ENCODE results near the gene ERC1.
"Not testable (repeated sequence)": the region's sequence is repeated elsewhere in the genome, so short reads cannot be mapped to it uniquely, and the experiment has no call there.

ERC1 gene

DNA sequence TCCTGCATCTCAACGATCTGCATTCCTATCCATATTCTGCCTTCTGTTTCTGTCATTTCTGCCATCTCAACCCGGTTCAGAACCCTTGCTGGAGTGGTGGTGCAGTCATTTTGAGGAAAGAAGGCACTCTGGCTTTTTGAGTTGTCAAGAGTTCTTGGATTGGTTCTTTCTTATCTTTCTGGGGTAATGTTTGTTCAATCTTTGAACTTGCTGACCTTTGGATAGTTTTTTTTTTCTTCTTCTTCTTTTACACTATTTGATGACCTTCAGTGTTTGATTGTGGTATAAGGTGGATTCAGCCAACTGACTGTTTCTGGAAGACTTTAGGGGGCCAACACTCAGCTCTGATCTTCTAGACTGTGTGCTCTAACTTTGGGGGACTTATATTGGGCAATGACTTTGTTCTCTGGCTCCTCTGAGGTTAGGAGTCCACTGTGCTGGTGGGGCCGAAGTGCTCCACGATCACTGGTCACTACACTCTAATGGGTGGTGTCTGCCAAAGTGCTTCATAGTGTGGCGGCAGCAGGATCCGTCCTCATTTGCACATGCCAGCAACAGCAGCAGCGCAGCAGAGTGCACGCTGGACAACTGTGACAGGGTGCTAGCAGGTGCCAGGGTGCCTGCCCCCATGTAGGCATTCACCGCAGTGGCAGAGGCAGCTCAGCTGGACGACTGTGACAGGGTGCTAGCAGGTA is 347.6 kb downstream of the ERC1 start:
- DNase-seq, result no peak

DNA sequence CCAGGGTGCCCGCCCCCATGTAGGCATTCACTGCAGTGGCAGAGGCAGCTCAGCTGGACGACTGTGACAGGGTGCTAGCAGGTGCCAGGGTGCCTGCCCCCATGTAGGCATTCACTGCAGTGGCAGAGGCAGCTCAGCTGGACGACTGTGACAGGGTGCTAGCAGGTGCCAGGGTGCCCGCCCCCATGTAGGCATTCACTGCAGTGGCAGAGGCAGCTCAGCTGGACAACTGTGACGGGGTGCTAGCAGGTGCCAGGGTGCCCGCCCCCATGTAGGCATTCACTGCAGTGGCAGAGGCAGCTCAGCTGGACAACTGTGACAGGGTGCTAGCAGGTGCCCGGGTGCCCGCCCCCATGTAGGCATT is 348.1 kb downstream of the ERC1 start:
- DNase-seq, result not testable (repeated sequence)

DNA sequence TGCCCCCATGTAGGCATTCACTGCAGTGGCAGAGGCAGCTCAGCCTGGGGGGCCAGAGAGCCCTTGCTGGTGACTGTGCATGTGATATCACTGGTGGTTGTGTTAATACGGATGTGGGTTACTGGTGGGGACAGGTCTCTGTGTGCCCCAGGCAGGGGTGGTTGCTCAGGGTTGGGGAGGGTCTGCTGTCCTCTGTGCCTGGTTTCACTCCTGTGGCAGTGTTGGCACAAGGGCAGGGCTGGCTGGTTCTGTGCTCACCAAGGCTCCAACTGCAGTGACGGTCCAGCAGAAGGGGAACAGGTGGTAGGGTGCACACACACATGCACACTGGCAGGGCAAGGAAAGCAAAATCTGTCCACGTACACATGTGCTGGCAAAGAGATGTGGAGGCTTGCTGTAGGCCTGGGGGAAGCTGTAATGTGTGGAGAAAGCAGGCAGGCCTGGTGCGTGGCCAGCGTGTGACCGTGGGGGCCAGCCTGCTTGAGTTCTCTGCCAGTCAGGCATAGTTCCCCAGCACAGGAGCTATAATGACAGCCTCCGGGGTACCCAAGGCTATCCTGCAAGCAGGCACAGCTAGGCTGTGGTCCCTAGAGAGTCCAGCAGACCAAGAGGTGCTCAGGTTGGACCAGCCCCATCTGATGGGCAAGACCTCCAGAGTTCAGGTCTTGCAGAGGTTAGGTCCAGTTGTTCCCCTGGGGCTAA is 348.7 kb downstream of the ERC1 start:
- no peak for DNase-seq

DNA sequence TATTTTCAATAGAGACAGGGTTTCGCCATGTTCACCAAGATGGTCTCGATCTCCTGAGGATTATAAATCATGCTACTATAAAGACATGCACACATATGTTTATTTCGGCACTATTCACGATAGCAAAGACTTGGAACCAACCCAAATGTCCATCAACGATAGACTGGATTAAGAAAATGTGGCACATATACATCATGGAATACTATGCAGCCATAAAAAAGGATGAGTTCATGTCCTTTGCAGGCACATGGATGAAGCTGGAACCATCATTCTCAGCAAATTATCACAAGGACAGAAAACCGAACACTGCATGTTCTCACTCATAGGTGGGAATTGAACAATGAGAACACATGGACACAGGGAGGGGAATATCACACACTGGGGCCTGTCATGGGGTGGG is 350.2 kb downstream of the ERC1 start:
- not testable (repeated sequence) for DNase-seq

DNA sequence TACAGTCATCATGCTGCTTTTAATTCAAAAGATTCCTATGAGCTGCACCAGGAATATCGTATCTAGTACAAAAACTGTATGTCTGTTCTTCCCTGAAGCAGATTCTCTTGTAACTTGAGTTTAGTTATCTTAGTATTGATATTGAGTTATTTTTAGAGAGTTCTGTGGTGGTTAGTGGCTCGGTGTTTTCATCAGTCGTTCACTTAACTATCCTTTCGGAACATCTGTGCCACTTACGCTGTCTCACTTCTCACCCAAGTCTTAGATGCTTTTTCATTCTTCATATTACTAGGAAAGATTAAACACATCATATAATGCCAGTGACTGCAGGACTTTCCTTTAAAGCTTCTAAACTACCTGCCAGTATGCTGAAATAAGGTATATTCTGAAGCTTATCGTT is 352.4 kb downstream of the ERC1 start:
- no peak for DNase-seq

DNA sequence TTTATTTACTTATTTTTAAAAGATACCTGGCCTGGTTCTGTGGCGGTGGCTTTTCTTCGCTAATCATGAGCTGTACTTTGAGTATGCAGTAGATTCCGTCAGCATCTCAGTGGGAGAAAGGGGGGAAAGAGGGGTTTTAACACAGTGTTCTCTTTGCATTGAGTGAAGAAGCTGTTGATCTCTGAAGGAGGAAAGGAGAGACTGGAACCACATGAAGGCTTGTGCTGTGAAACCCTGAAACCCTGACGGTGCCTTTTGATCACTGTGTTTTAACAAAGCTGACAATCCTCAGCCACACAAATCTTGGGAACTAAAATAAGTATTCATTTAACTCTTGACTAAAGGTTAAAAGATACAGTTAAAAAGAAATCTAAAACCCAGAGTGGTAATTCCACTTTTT is 353.2 kb downstream of the ERC1 start:
- DNase-seq, result no peak

DNA sequence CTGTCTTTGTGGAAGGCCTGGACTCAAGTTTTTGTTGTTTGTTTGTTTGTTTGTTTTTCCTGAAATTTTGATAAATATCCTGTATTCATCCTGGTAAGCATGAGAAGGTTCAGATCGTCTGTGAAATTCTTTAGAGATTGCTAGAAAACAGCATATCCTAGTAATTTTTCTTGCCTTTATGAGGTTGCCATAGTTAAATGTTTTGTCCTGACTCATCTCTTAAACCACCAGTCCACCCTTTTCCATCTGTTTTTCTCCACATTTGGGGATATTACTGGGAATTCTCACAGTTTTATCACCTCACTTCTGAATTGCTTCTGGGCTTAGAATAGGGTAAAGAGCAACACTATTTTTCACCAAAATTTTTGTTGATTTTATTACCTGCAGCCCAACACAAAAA is 355.1 kb downstream of the ERC1 start:
- no peak for DNase-seq

DNA sequence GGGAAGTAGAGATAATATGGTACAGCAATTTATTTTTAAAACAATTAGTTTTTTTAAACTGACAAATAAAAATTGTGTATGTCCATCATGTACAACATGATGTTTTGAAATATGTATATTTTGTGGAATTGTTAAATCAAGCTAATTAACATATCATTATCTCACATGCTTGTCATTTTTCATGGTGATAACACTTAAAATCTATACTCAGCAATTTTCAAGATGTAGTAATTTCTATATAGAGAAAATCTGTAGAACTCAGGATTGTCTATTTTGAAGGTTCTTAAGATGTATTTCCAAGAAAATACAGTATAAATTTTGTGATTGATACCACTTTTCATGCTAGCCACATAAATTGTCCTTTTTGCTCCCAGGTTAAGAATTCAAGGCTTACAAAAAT is 356.3 kb downstream of the ERC1 start:
- DNase-seq, result no peak

DNA sequence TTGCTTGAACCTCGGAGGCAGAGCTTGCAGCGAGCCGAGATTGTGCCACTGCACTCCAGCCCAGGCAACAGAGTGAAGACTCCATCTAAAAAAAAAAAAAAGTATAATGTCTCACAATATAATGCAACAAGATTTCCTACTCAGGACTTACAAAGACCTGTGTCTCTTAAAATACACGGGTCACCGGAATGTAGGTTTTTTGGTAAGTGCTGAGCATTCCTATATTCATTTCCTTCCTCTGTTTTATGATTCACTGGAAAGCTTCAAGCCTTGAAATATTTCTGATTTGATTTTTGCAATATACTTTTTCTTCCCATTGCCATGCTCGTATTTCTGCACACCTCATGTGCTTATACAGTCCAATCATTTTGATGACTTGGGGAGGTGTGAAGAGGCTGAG is 357.6 kb downstream of the ERC1 start:
- no peak for DNase-seq

DNA sequence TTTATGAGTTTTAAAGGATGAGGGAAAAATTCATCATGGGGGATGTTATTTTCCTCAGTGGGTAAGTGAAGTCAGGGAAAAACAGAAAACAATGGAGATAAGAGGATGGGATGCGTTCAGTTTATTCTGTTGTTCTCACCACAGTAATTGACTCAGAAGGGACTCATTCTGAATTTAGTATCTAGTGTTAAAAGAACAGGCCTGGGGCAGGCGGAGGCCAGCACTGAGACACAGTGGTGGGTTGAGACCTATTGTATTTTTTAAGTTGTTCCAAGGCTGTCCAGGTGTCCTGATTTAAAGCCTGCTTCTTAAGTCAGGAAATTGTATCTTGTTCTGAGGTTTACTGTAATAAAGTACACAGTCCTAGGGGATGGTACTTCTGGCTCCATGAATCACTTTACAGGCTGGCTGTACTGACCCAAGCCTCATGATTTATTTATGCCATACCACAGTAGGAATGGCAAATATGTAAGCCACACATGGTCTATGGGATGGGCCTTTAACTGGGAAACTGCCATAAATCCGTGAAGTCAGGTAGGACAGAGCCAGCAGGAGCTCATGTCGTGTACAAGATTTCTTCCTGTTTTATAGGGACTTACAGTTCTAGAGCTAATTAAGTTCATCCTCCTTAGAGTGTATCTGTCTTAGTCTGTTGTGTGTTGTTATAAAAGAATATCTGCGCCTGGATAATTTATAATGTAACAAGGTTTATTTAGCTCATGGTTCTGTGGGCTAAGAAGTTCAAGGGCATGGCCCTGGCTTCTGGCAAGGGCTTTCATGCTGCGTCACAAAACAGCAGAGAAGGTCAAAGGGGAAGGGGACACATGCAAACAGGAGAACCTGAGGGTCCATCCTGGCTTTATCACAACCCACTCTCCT is 359.3 kb downstream of the ERC1 start:
- DNase-seq, result no peak

DNA sequence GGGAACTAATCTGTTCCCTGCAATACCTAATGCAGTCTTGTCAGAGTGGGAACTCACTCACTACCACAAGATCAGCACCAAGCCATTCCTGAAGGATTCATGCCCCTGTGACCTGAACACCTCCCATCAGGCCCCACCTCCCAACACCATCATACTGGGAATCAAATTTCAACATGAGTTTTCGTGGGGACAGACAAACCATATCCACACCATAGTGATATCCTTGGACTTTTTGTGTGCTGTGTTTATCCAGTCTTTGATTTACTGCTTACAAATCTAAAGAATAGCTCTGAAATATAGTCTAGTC is 359.9 kb downstream of the ERC1 start:
- no peak for DNase-seq

DNA sequence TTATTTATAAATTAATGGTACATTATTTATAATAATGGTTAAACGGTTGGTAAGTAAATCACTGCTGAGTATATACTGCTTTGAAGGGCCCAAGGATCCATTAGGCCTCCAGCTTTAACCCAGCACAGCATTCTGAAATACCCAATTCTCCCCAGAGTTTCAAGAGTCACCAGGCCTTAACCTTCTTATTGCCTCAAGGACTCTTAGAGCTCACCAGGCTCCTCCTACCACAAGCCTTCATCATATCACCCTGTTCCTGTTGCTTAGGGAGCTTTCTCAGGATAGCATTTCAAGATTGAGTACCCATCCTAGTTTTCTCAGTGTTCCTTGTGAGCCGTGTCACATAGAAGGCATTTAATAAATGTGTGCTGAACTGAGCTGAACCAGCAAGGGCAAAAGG is 360.9 kb downstream of the ERC1 start:
- DNase-seq, result no peak

DNA sequence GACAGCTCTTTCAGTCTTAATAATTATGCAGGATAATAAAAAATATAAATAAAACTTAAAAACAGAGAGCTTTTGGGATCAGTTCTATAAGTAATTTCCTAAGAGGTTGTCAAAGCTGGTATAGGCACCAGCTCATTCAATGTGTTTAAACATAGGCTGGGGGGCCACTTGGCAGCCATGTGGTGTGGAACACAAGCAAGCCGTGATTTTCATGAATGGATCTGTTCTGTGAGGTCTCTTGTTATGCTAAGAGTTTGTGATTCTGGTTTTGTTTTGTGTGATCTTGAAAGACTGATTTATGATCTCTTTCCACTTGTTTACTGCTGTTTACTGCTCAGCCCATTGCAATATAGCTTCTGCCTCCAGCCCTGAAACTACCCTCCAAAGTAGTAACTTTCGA is 362.4 kb downstream of the ERC1 start:
- DNase-seq, result no peak

DNA sequence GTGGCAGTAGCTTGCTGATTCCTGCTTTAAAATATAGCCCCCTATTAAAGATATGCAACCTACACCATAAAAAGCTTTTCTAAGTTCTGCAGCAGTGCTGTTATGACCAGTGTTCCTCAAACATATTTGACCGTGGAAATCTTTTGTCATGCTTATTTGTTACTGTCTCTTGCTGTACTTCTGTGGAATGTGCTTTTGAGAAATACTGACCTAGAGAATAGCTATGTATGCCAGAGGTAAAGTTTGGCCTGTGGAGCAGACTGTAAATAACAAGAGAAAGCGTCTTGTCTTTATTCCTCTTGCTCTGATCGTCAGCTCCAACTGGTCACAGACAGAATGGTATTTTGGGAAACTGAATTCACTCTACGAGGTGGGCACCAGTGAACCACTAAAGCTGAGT is 364.4 kb downstream of the ERC1 start:
- DNase-seq, result no peak

DNA sequence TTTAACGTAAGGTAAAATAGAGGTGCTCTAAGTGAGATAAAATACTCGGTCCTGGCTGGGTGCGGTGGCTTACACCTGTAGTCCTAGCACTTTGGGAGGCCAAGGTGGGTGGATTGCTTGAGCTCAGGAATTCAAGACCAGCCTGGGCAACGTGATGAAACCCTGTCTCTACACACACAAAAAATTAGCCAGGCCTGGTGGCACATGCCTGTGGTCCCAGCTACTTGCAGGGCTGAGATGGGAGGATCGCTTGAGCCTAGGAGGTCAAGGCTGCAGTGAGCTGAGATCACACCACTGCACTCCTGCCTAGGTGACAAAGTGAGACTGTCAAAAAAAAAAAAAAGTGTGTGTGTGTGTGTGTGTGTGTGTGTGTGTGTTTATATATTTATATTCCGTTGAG is 364.8 kb downstream of the ERC1 start:
- not testable (repeated sequence) for DNase-seq

DNA sequence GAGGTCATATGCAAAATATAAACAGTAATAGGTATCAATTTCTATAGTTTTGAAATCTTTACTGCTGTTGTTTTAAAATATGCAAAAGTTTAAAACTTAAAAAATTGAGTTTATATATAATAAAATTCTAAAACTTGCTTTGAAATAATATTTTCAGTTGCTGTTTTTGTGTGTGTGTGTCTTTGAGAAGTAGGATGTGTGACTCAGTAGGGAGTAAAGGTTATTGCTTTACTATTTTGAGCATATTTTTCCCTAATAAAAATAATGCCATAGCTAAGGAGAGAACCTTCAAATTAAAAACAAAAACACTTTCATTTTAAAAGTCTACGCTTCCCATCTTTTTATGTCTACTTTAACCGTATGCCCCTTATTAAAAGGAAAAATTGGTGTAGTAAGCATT is 365.3 kb downstream of the ERC1 start:
- no peak for DNase-seq

DNA sequence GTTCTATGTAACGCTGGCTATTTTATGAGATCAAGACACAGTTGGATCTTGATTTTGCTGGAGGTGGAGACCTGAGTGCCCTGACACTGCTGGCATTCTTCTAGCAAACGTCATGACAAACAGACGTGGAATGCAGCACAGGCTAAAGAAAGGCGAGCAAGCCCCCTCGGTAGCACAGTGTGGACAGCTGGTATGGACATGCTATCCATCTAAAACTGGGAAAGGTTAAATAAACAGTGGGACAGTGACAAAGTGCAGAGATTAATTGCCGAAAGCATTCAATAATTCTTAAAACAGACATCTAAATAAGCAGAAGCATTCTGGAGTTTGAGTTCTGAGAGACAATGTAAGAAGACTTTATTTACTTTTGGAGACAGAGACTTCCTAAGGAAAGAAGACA is 366.1 kb downstream of the ERC1 start:
- DNase-seq, result no peak

DNA sequence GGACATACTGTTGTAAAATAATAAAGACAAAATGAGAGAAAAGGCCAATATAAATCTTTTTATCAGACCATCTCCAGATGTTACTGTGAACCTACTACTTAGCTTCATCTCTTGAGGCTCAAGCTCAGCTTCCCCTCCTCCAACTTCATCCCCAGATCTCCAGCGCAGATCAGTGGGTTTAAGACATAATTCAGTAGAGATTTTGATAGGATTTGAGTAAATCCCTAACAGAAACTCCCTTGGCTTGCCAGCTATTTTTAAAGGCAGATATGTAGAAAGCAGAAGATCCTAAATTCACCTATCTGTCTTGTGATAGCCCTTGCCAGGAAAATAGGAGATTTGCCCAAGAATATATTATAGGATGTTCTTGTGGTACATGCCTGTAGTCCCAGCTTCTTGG is 366.7 kb downstream of the ERC1 start:
- DNase-seq, result no peak

DNA sequence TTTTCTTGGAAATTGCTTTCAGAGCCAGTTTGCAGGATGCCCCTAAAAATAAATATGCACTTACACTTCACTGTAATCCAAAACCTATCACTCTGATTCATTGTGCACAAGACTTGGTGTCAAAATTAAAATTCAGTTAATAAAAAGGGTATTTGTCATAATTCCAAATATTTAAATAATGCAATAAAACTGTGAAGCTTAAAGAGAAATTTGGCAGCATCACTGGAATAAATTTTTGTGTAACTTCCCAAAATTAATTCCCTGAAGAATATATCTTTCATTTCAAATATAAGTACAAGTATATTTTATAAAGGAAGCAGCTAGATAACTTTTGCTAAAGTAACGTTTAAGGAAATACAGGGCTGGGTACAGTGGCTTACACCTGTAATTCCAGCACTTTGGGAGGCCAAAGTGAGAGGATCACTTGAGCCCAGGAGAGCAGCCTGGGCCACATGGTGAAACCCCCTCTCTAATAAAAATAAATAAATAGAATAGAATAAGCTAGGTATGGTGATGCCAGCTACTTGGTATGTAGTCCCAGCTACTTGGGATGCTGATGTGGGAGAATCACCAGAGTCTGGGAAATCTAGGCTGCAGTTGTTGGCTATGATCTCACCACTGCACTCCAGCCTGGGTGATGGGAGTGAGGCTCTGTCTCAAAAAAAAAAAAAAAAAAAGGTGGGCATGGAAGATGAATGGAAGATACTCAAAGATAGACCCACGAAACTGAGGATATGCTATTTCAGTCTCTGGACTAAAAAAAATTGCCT is 369.6 kb downstream of the ERC1 start:
- DNase-seq, result no peak

DNA sequence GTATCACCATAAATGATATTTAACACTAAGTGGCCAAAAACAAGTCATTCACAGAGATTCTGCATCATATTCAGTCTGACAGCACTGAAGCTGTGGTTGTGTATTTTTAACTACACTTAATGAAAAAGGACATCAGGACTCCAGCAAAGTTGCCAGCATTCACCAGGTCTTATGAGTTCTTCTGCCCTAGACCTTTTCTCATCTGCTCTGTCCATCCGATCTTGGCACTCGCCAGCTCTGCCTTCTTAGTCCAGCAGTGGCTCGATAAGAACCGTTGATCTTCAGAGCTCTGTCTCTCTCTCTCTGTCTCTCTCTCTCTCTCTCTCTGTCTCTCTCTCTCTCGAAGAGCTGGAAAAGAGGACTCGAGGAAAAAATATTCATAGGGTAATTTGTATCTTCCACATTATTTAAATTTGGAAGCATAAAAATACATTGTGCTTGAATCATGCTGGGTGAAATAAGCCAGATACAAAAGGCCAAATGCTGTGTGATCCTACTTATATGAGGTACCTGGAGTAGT is 371.2 kb downstream of the ERC1 start:
- DNase-seq, result no peak

DNA sequence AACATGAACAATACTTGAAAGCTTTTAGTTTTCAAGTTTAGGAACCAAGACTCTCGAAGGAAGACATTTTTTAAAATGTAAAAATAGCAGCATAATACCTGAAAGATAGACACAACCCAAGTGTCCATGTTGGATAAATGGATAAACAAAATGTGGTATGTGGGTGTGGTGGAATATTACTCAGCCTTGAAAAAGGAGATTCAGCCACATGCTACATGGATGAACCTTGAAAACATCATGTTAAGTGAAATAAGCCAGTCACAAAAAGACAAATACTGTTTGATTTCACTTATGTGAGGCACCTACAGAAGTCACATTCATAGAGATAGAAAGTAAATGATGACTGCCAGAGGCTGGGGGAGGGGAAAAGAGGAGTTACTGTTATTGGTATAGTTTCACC is 374.7 kb downstream of the ERC1 start:
- DNase-seq, result no peak

DNA sequence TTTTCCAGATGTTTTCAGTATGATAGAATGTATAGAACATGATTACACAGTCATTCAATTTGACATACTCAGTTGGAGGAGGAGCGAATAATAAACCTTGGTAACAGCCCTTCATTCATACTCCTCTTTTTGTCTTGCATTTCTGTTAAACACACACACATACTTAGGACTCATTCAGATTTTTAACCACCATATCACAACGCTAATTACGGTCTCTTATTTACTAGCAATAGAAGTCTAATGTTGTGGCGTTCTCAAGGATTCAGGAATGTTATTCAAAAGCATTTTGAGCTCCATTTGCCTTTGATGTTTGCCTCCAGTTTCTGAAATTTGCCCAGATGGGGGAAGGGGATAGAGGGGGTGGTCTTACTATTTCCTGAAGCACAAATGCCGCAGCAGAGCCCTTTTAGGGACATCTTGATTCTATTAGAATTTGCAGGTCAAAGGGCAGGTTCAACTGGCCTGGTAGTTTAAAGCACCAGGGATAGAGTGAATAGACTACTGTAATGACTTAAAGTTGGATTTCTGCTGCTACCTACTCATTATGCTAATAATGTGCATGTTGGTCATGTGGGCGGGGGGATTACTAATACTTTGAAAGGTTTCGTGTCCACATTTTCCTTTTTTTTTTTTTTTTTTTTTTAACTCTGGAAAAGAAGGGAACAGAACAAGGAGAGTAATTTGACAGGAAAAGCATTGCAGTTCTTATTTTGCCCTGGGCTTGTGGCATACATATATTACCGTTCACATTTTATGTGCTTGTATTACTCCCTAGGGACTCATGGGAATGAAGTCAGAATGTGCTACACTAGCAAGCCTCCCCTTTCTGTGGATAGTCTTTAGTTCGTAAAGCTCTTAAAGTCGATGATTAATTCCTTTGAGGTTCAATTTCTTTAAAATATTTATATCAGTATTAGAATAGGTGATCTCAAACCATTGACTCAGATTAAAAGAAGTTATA is 376.6 kb downstream of the ERC1 start:
- DNase-seq, result no peak
